Lower leg skin (tissue), 4 donors: ENCODE measurements around the gene MINAR2. TPM values are rescaled to one million over a fixed set of nuclear protein-coding genes. Genes with fewer than 3 reads are reported as not detected.

ENCODE experiments used
- DNase-seq, 2 donors: peaks; one replicate each; pipeline ENCODE4 v3.0.0-alpha.2; 2019; ENCODE audit warnings: low spot score in 2 of 2
- H3K4me3 ChIP-seq: fragments of 200-600 bp; sonication (generic); 2 replicates; pipeline ENCODE4 v1.5.1; 2017; ENCODE audit warnings: mild to moderate bottlenecking, low read depth; ENCODE audit not compliant: poor library complexity, severe bottlenecking
- CTCF ChIP-seq, 3 donors: fragments of 450-650 bp; IDR thresholded peaks; one replicate each; pipeline ENCODE4 v1.5.1; 2016; ENCODE audit warnings: antibody characterized with exemption in 3 of 3, mild to moderate bottlenecking in 3 of 3, moderate library complexity in 2 of 3
- POLR2A ChIP-seq, 2 donors: fragments of 450-650 bp; IDR thresholded peaks; one replicate each; pipeline ENCODE4 v1.6.1; 2016 to 2017; ENCODE audit warnings: antibody characterized with exemption in 2 of 2, mild to moderate bottlenecking in 1 of 2, moderate library complexity in 1 of 2
- WGBS, 2 donors: methylation state at CpG; one replicate each; pipeline ENCODE4 v1.1.5; 2018; 5-methylcytosine and 5-hydroxymethylcytosine counted together
- intact Hi-C: fragments of 100-400 bp; cut with DNase I; formaldehyde crosslinking; loops from one replicate; pipeline ENCODE4 v1.15.0; 2023; ENCODE audit warnings: low total_unique reads
- total RNA-seq, 4 donors: library from RNA; depleted of rRNA; stranded (reverse); fragments of >200 nt; gene quantifications; one replicate each; pipeline ENCODE4 v1.1.0, GENCODE V29; 2016

The MINAR2 gene
- total RNA-seq, 4 donors from 2014 or later = not detected

GRCh38 chr5:129748913-129749880 lies 1.3 kb downstream of the MINAR2 start:
- no peak for DNase-seq
- TF ChIP-seq CTCF (IDR thresholded peaks at IDR 0.05) (no peak), POLR2A (IDR thresholded peaks at IDR 0.05) (no peak)
- intact Hi-C loops = no loop called here
- WGBS, 2 donors = 86 to 88% methylated on average over 1 of the region's 1 CpG
- no peak overlapping the region for H3K4me3 ChIP-seq

GRCh38 chr5:129760636-129761325 lies 12.9 kb downstream of the MINAR2 start:
- no peak overlapping the region for H3K4me3 ChIP-seq
- intact Hi-C loops = no loop called here
- TF ChIP-seq POLR2A (IDR thresholded peaks at IDR 0.05) (no peak), CTCF (IDR thresholded peaks at IDR 0.05) (no peak)
- 83 to 90% methylated on average over 1 of the region's 1 CpG for WGBS, 2 donors
- DNase-seq = no peak

- intact Hi-C loops = no loop called here
- no peak for DNase-seq
- 96 to 100% methylated on average over 1 of the region's 1 CpG for WGBS, 2 donors
- no peak overlapping the region for H3K4me3 ChIP-seq
- TF ChIP-seq CTCF (IDR thresholded peaks at IDR 0.05) (no peak), POLR2A (IDR thresholded peaks at IDR 0.05) (no peak)
These were observed 15.8 kb downstream of the MINAR2 start for GRCh38 chr5:129763651-129764050.

GRCh38 chr5:129766798-129767197 lies 18.9 kb downstream of the MINAR2 start:
- WGBS, 2 donors = 66 to 68% methylated on average over 2 of the region's 2 CpGs
- no peak overlapping the region for H3K4me3 ChIP-seq
- TF ChIP-seq CTCF (IDR thresholded peaks at IDR 0.05) = no peak
- no peak for TF ChIP-seq POLR2A (IDR thresholded peaks at IDR 0.05)
- no peak for DNase-seq
- intact Hi-C loops = no loop called here

GRCh38 chr5:129767927-129768380 lies 20.1 kb downstream of the MINAR2 start:
- H3K4me3 ChIP-seq = no peak overlapping the region
- intact Hi-C loops = no loop called here
- 0% methylated on average over 3 of the region's 3 CpGs for WGBS, 2 donors
- peak in 1 of 3 donors; percentile 82 for TF ChIP-seq CTCF (IDR thresholded peaks at IDR 0.05)
- no peak for TF ChIP-seq POLR2A (IDR thresholded peaks at IDR 0.05)
- DNase-seq = peak in 1 of 2 donors; percentile 67
